Mesenteric fat pad (tissue), 1 donor: Measurements from ENCODE around the gene LIPH. TPM values are rescaled to one million over a fixed set of nuclear protein-coding genes. Genes with fewer than 3 reads are reported as not detected.
A peak's percentile ranks its signal among the peaks of the same experiment; 100 is the strongest.

ENCODE experiments used
- DNase-seq: peaks from one replicate; pipeline ENCODE4 v3.0.0-alpha.2; 2020; ENCODE audit warnings: low spot score
- total RNA-seq: library from RNA; stranded (reverse); fragmentation: NEBNext Ultra II Directional; extraction: Animal tissue kit (Norgen Biotek cat#: 25700); gene quantifications from one replicate; pipeline ENCODE4 v1.2.1, GENCODE V29; 2021
- donor health status: DM: yes; HTN: yes; CAD: no.

Gene LIPH
- total RNA-seq, 1 donor from 2014 or later, result 0.48 TPM

- peak; percentile 33 for DNase-seq
These were observed 11.7 kb downstream of the LIPH start for GRCh38 chr3:185540695-185541094.

- DNase-seq, result no peak
These were observed 12.5 kb downstream of the LIPH start for GRCh38 chr3:185539934-185540333.

GRCh38 chr3:185537369-185537970 lies 14.9 kb downstream of the LIPH start:
- peak; percentile 45 for DNase-seq

- peak; percentile 26 for DNase-seq
These were observed 17.9 kb downstream of the LIPH start for GRCh38 chr3:185534511-185534910.

- DNase-seq, result no peak
These were observed 19.5 kb downstream of the LIPH start for GRCh38 chr3:185532901-185533300.

- no peak for DNase-seq
These were observed 21.5 kb downstream of the LIPH start for GRCh38 chr3:185530856-185531255.

- DNase-seq, result no peak
These were observed 23.9 kb downstream of the LIPH start for GRCh38 chr3:185528532-185528931.

- DNase-seq, result no peak
These were observed 25.0 kb downstream of the LIPH start for GRCh38 chr3:185527364-185527763.

GRCh38 chr3:185526349-185526951 lies 25.9 kb downstream of the LIPH start:
- DNase-seq, result no peak

GRCh38 chr3:185521349-185522138 lies 30.8 kb downstream of the LIPH start:
- DNase-seq, result no peak

- DNase-seq, result no peak
These were observed 33.4 kb downstream of the LIPH start for GRCh38 chr3:185519021-185519420.

- DNase-seq, result no peak
These were observed 34.8 kb downstream of the LIPH start for GRCh38 chr3:185517387-185518130.

GRCh38 chr3:185511711-185512110 lies 40.7 kb downstream of the LIPH start:
- no peak for DNase-seq

- DNase-seq, result no peak
These were observed 43.9 kb downstream of the LIPH start for GRCh38 chr3:185508335-185508991.

GRCh38 chr3:185507883-185508282 lies 44.5 kb downstream of the LIPH start:
- DNase-seq, result no peak

GRCh38 chr3:185504636-185505035 lies 47.8 kb downstream of the LIPH start:
- no peak for DNase-seq

- DNase-seq, result no peak
These were observed 48.9 kb downstream of the LIPH start for GRCh38 chr3:185503521-185503920.

GRCh38 chr3:185502987-185503386 lies 49.4 kb downstream of the LIPH start:
- DNase-seq, result no peak

- DNase-seq, result peak; percentile 98
These were observed 53.6 kb downstream of the LIPH start, which contains the start of gene TMEM41A for GRCh38 chr3:185498503-185499396. TMEM41A (minus strand) TSS chr3:185499035; CDS start chr3:185498961, 74 bp downstream.

- DNase-seq, result no peak
These were observed 62.1 kb downstream of the LIPH start for GRCh38 chr3:185490241-185490640.
